ENCODE measurements around the gene NHSL1.

Gene NHSL1

DNA sequence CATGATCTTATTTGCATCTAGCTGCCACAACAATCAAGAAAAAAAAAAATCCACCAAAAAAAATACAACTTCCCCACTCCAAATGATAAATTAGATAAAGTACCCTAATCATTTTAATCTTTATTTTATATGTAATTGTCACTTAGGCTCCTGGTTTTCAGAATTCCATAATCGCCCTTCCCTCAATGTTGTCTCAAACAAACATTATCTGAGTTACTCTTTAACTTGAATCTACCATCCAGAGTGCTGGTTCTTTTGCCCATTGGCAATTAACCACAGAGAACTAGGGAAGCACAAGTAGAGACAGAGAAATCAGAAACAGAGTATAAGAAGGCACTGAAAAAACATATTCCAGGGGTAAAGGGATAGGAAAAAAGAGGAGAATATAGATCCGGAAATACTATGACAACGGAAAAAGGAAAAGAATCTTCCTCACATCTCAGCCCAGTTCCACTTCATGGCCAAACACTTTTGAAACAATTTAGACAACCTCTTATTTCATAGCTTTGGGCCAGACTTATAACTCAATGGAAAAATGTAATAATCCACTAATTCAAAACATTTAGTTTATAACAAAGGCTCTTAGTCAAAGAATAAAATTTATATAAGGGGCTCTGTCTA, 861 bp upstream of the NHSL1 start:
- in situ Hi-C loops (cut with MboI; ENCODE audit: low sequenced_read_pairs) = loop anchor here (25.0 kb wide), 1 partner anchor 388 kb away; the partner anchor contains the start of gene PERP

DNA sequence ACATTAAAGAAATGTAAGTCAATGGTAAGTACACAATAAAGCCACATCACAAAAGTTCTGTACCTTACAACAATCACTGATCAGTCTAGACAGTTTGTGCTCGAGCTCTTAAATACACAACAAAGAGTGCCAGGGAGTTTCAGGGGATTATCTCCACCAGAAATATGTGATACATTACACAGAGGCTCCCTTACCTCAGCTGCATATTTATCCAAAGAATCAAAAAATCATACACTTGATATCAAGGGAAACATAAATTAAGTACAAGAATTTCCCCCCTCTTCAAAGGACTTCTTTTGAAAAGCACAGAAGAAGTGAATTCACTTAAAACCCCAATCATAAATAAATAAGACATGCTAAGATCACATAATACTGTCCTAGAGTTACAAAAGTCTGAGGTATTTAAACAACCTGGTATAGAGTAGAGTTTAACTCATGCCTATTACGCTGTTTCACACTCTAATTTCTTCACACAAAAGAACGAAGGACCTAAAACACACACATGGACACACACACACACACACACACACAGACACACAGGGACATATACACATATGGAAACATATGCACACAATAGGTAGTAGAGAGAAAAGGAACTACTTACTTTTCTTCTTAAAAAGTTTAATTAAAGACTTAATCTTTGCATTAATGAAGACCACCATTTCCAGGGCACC, 528 bp downstream of the NHSL1 start:
- in situ Hi-C loops (cut with MboI; ENCODE audit: low sequenced_read_pairs) = no loop called here

DNA sequence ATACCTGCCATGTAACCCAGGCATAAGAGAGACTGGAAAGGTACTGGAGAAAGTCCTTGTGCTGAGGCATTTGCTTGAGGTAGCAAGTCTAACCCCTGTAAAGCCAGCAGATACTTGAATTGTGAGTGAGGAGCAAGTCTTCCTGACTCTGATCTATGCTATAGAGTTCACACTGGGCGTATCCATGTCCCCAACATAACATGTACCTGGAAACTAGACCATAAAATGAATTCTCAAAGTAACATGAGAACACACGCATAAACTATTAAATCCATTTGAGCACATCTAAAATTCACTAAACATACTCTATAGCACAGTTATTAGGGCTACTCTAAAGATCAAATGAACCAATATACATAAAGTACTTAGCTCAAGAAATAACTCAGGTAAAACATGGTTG, 2.0 kb downstream of the NHSL1 start:
- in situ Hi-C loops (cut with MboI; ENCODE audit: low sequenced_read_pairs) = no loop called here

DNA sequence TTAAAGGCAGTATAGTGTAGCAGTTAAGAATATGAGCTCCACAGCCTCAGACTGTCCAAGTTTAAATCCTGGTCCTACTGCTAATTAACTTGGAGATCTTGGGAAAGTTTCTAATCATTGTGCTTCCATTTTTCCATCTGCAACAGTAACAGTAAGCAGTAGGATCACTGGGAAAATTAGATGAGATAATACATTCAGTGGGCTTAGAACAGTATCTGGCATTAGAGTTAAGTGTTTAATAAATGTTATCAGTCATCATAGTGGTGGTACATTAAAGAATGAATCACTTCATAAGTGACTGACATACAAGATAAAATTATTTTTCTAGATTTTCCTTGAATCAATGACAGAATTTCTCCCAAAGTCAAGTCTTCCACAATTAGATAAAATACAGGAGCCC, 5.0 kb downstream of the NHSL1 start:
- in situ Hi-C loops (cut with MboI; ENCODE audit: low sequenced_read_pairs) = no loop called here

DNA sequence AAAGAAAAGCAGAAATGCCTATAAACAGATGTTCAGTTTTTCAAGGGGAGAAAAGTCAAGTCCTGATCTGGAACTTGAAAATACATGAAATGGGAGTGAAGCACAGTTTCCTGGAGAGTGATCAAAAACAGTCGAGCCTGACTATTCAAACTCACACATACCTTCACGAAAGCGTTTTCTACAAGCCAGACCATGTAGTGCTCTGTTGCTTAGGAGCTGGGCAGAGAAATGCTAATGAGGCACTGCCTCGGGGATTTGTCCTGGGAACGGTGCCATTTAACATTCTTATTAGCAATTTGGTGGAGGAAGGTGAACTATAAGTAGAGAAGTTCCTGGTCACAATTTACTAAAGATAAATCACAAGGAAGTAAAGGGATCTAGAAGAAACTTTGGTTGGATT, 5.9 kb downstream of the NHSL1 start:
- in situ Hi-C loops (cut with MboI; ENCODE audit: low sequenced_read_pairs) = no loop called here

DNA sequence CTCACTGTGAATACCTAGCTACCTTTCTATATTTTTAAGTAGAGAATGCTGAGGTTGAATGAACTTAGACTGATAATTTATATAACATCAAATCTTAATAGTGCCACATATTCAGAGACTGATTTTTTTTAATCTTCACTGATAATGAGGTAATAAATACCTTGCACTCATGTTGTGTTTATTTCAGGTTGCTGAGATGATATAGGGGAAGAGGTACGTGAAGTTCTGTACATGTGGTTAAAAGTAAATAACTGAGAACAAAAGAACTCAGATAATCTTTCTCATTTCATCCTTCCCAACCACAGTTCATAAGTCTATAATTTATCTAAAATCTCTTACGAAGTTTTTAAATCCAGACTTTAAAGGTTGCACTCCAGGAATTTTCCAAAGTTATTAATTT, 6.4 kb downstream of the NHSL1 start:
- in situ Hi-C loops (cut with MboI; ENCODE audit: low sequenced_read_pairs) = no loop called here

DNA sequence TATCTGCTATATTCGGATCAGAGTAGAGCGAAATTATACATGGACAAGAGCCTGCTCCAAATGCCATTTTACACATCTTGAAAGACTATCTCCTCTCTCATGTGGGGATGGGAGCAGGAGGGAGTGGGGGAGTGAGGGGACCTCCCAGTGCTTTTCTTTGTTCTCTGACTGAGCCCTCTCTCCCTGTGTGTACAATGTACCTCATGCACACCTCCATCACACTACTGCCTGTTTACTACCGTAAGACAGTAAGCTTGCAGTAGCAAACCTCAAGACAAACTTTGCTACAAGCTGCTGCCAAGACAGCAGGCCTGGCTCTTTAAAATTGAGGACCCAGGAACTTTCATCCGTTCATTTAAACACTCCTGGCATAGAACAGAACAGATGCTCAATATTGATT, 7.2 kb downstream of the NHSL1 start:
- in situ Hi-C loops (cut with MboI; ENCODE audit: low sequenced_read_pairs) = no loop called here

DNA sequence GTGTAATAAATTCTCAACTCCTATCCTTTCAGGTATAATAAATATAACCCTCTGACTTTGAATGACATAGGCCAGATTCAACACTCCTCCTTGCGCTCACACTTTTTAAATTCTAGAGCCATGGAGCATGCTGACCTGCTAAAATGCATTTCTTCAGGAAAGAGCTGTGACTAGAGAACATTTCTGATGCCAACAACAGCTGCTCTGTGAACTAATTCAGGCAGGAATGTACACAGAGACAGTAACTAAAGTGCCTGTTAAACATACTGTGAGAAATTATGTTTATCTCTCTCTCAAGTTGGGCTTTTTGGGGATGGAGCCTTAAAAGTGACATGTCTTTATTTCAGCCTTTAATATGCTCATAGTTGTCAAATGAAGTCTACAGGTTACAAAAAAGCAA, 8.3 kb downstream of the NHSL1 start:
- in situ Hi-C loops (cut with MboI; ENCODE audit: low sequenced_read_pairs) = no loop called here

DNA sequence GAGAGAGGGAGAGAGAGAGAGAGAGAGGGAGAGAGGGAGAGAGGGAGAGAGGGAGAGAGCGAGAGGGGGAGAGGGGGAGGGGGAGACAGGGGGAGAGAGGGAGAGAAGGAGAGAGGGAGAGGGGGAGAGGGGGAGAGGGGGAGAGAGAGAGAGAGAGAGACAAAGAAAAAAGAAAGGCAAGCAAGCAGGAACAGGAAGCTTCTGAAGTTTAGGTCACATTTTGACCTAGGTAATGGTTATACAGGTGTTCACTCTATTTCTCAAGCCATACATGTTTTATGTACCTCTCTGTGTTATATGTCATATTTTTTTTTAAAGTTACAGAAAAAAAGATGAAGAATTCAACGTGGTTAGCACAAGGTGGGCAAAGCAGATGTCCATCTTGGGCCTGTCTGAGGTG, 9.4 kb downstream of the NHSL1 start:
- in situ Hi-C loops (cut with MboI; ENCODE audit: low sequenced_read_pairs) = no loop called here

DNA sequence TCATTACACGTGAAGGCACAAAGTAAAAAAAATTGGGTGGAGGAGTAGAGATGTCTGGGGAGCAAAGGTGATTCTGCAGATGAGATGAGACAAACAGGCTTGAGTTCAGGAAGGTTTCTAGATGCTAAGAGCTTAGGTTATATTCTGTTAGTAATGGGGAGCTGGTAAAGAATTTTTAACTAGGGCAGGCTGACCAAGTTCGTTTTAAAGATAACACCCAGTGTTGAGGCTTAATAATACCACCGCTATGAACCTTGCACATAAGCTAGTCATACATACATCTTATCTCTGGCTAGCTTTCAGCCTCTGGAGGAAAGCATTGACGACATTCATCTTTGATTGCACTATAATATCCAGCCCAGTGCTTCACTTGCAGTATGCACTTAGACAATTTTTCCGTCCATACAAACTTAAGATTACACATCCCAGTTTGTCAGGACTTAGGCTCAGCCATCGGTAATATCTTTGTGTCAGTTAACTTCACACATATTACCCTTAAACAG, 12.1 kb downstream of the NHSL1 start:
- in situ Hi-C loops (cut with MboI; ENCODE audit: low sequenced_read_pairs) = no loop called here

DNA sequence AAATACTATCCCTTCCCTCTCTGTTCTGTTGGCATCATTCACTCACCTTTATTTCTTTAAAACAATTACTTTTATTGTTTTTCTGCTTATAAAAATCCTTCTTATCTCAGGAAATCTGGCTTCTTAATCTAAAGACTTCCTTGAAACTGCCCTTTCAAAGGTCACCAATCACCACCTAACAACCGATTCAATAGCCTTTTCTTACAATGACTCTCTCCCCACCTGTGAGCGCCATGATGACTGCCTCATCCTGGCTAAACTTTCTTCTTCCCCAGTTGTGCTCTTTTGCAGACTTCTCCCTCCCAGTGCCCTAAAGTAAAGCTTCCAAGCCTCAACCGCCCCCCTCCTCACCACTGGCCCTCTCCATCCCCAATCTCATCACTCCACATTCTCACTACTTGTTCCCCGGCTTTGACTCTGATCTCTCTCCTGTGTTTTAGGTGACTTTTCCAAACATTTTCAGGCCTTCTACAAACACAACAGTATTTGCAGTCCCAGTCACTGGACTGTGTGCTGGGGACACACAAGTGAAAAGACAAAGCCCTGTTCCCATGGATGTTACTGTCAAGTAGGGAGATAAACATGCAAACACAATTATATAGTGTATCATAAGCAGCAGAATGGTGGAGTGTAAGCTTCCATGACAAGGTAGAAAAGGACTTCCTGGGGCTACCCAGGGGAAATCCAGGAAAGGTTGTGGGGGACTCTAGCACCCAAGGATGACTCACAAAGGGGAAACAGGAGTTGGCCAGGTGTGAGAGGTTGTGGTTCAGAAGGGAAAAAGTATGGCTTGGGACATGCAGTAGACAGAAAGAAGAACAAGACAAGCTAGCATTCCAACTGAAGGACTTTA, 12.8 kb downstream of the NHSL1 start:
- in situ Hi-C loops (cut with MboI; ENCODE audit: low sequenced_read_pairs) = no loop called here

DNA sequence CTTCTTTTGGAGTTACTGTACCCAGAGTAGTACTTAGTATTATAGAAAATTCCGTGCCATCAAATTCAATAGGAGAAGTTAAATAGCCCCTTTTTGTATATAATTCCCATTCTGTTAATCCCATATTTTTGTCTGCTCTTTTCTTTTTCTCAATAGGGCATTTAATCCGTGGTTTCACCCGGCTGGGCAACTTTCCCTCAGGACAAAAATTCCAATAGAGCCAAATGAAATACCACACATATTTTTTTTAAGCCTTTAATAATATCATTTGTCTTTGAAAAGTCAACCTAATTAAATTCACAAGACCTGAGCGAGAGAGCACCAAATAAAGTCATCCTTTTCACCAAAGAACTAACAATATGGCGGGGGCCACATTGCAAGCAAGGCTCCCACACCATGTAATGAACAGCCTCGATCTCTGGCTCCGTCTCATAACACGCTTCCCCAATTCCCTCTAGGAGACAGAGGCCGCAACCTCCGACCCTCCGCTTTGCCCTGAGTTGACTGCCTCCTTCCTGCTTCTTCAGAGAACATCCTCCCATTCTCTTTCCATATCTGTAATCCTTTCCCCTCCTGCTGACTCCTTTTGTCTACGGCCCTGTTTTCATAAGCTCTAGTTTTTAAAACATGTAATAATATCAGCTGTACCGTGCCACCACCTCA, 13.6 kb downstream of the NHSL1 start:
- in situ Hi-C loops (cut with MboI; ENCODE audit: low sequenced_read_pairs) = no loop called here

DNA sequence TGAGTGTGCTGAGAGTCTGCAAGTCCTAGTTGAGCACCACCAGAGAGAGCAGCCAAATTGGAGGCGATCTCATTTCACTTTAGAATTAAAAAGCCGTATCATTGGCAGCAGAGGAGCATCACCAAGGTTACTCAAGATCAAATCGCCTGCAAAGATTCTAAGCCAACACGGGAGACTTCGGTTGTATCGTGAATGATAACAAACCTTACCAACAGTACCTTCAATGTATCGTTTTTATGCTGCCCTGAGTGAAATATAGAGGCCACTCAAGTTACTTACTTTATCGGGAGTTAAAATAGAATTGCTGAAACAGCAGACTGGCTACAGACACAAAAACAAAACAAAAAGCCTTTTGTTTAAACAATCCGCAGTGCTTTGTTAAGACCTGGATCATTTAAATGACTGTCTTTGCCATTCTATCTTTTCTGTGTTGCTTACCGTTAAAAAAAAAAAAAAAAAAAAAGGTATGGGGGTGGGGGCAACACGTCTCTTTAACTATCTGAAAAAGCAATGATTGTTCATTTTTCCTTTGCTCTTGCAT, 14.2 kb downstream of the NHSL1 start:
- in situ Hi-C loops (cut with MboI; ENCODE audit: low sequenced_read_pairs) = no loop called here

DNA sequence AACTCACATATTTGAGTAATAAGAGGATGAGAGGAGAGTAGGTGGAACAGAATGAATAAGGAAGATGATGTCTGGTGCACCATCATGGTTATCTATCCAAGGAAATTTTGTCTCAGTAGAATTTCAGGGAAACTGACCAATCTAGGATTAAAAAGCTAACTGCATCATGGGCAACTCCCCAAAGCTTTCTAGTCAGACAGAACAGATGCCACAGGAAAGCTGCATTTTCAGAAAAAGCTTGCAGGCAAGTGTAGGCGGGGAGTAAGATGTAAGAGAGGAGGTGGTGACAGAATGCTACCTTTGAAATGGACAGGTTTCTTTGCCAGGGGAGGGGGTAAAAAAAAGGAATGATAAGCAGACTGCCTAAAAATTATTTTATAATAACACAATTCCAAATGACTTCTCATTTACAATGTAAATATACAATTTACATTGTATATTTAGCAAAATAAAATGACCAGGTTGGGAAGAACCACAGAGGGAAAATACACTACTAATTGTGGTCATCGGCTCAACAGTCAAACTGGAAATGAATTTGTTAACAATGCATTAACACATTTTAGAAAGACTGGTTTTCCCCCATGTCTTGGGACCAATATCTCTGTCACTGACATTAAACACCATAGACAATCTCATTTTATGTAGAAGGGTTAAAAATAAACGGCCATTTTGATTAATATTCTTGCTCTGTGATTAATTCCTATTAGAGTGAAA, 15.1 kb downstream of the NHSL1 start:
- in situ Hi-C loops (cut with MboI; ENCODE audit: low sequenced_read_pairs) = no loop called here

DNA sequence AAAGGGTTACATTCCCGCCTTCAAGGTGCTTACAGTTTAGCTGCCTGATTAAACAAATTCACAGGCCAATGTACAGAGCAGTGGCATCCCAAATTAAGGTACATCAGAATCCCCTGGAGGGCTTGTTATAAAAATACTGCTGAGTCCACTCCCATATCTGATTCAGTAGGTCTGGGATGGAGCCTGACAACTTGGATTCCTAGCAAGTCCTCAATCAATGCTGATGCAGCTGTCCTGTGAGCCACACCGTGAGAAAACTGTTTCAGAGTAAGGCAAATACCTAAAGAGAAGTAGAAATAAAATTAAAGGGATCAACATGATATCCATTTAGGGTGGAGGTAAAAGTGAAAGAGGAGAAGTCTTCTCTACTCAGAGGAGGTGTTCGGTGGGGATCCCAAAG, 16.5 kb downstream of the NHSL1 start:
- in situ Hi-C loops (cut with MboI; ENCODE audit: low sequenced_read_pairs) = no loop called here

DNA sequence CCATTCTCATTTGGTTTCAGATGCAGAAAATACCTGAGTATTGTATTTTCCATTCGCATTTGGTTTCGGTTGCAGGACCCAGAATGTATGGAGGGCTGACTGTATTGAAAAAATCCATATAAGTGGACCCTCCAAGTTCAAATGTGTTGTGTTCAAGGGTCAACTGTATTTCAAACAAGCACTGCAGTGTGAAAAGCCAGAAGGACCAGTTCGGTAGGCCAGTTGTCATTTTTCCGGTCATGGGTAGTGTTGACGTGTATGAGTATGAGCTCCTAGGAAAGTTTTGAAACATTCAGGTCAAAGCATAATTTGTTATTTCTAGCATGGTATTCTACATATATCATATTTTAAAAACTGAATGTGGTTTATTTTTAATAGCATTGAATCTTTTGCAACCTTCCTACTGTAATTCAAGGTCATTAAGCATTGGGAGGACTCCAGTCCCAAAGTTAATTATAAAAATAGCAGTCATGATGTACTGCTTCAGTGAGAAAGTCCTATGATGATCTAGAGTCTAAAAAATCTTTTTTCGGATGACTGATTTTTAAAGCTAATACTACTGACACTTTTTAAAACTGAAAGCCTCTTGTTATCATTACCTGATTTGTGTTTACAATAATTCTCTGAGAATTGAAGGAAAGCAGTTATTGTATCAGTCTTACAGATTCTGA, 18.9 kb downstream of the NHSL1 start:
- in situ Hi-C loops (cut with MboI; ENCODE audit: low sequenced_read_pairs) = no loop called here

DNA sequence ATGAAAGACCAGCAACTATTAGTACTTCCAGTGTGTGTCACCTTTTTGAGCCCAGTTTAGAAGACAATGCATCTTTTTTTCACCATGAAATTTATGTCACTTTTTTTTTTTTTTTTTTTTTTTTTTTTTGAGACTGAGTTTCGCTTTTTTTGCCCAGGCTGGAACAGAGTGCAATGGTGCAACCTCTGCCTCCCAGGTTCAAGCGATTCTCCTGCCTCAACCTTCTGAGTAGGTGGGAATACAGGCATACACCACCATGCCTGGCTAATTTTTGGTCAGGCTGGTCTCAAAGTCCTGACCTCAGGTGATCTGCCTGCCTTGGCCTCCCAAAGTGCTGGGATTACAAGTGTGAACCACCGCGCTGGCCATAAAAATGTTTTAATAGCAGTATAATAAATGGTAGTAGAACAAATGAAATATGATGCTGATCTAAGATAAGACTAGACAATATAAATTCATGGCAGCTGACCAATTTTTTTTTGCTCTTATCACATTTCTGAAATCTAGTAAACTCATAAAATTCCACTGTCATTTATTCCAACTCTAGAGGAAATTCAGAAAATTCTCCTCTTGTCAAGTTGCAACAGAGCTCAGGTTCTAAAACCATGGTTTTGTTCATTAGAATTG, 21.3 kb downstream of the NHSL1 start:
- in situ Hi-C loops (cut with MboI; ENCODE audit: low sequenced_read_pairs) = no loop called here

DNA sequence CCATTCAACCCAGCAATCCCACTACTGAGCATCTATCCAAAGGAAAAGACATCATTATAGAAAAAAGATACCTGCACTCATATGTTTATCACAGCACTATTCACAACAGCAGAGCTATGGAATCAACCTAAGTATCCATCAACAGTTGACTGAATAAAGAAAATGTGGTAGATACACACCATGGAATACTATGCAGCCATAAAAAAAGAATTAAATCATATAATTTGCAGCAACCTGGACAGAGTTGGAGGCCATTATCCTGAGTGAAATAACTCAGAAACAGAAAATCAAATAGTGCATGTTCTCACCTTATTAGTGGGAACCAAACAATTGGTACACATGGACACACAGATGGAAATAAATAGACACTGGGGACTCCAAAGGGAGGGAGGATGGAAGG, 23.2 kb downstream of the NHSL1 start:
- in situ Hi-C loops (cut with MboI; ENCODE audit: low sequenced_read_pairs) = no loop called here

DNA sequence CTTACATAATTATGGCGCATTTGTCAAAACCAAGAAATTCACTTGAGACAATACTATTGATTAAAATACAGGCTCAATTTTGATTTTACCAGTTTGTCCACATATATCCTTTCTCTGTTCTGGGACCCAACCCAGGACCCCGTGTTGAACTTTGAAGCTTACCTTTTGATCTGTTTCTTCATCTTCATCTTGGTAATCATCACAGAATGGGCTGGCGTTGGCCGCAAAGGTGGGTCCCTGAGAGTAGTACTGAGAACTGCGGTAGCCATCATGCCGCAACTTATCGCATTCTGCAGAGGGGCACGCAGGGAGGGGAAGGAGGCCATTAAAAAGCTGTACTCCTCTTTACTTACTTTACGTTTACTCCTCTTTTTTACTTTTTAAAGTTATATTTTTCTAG, 26.1 kb downstream of the NHSL1 start:
- in situ Hi-C loops (cut with MboI; ENCODE audit: low sequenced_read_pairs) = no loop called here
